ENCODE results near the gene CADM2.

The CADM2 gene

GRCh38 chr3:84984429-84984828 lies 25.6 kb downstream of the CADM2 start:
- no peak for DNase-seq (ENCODE audit: low spot score)

- DNase-seq (ENCODE audit: low spot score): no peak
Measured at GRCh38 chr3:84985795-84986194, 27.0 kb downstream of the CADM2 start.

- DNase-seq (ENCODE audit: low spot score): no peak
Measured at GRCh38 chr3:84987706-84988504, 29.1 kb downstream of the CADM2 start.

GRCh38 chr3:84989102-84989501 lies 30.3 kb downstream of the CADM2 start:
- DNase-seq (ENCODE audit: low spot score): no peak

- no peak for DNase-seq (ENCODE audit: low spot score)
Measured at GRCh38 chr3:84991422-84991900, 32.7 kb downstream of the CADM2 start.

GRCh38 chr3:84993956-84994355 lies 35.2 kb downstream of the CADM2 start:
- DNase-seq (ENCODE audit: low spot score): no peak

GRCh38 chr3:84998545-84998944 lies 39.8 kb downstream of the CADM2 start:
- DNase-seq (ENCODE audit: low spot score): no peak

- DNase-seq (ENCODE audit: low spot score): no peak
Measured at GRCh38 chr3:85003479-85003878, 44.7 kb downstream of the CADM2 start.

- DNase-seq (ENCODE audit: low spot score): no peak
Measured at GRCh38 chr3:85004147-85004546, 45.4 kb downstream of the CADM2 start.

GRCh38 chr3:85005946-85006345 lies 47.2 kb downstream of the CADM2 start:
- no peak for DNase-seq (ENCODE audit: low spot score)

- DNase-seq (ENCODE audit: low spot score): no peak
Measured at GRCh38 chr3:85007195-85008094, 48.7 kb downstream of the CADM2 start.

- no peak for DNase-seq (ENCODE audit: low spot score)
Measured at GRCh38 chr3:85020828-85021227, 62.0 kb downstream of the CADM2 start.

GRCh38 chr3:85030052-85030451 lies 71.3 kb downstream of the CADM2 start:
- no peak for DNase-seq (ENCODE audit: low spot score)

- no peak for DNase-seq (ENCODE audit: low spot score)
Measured at GRCh38 chr3:85037203-85037602, 78.4 kb downstream of the CADM2 start.

GRCh38 chr3:85041001-85041400 lies 82.2 kb downstream of the CADM2 start:
- no peak for DNase-seq (ENCODE audit: low spot score)

GRCh38 chr3:85041562-85042055 lies 82.8 kb downstream of the CADM2 start:
- no peak for DNase-seq (ENCODE audit: low spot score)

GRCh38 chr3:85050821-85051220 lies 92.0 kb downstream of the CADM2 start:
- DNase-seq (ENCODE audit: low spot score): no peak

GRCh38 chr3:85051786-85052185 lies 93.0 kb downstream of the CADM2 start:
- DNase-seq (ENCODE audit: low spot score): no peak

- no peak for DNase-seq (ENCODE audit: low spot score)
Measured at GRCh38 chr3:85053626-85054025, 94.8 kb downstream of the CADM2 start.

GRCh38 chr3:85054579-85054978 lies 95.8 kb downstream of the CADM2 start:
- no peak for DNase-seq (ENCODE audit: low spot score)

- DNase-seq (ENCODE audit: low spot score): no peak
Measured at GRCh38 chr3:85068911-85069310, 110.1 kb downstream of the CADM2 start.

- no peak for DNase-seq (ENCODE audit: low spot score)
Measured at GRCh38 chr3:85074003-85074402, 115.2 kb downstream of the CADM2 start.

GRCh38 chr3:85075663-85076062 lies 116.9 kb downstream of the CADM2 start:
- DNase-seq (ENCODE audit: low spot score): no peak
